Colon (tissue), 2 donors: Measurements from ENCODE around the gene C4BPB.
"Not testable (repeated sequence)": the region's sequence is repeated elsewhere in the genome, so short reads cannot be mapped to it uniquely, and the experiment has no call there.

Experiments used
- FAIRE-seq: peaks from 2 replicates; lab custom pipeline; 2012; peaks lifted over from hg19 to GRCh38; lab: Jason Lieb, UNC
- donor health status: control.
- donor health status: control.

Gene C4BPB, protein sequence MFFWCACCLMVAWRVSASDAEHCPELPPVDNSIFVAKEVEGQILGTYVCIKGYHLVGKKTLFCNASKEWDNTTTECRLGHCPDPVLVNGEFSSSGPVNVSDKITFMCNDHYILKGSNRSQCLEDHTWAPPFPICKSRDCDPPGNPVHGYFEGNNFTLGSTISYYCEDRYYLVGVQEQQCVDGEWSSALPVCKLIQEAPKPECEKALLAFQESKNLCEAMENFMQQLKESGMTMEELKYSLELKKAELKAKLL

DNA sequence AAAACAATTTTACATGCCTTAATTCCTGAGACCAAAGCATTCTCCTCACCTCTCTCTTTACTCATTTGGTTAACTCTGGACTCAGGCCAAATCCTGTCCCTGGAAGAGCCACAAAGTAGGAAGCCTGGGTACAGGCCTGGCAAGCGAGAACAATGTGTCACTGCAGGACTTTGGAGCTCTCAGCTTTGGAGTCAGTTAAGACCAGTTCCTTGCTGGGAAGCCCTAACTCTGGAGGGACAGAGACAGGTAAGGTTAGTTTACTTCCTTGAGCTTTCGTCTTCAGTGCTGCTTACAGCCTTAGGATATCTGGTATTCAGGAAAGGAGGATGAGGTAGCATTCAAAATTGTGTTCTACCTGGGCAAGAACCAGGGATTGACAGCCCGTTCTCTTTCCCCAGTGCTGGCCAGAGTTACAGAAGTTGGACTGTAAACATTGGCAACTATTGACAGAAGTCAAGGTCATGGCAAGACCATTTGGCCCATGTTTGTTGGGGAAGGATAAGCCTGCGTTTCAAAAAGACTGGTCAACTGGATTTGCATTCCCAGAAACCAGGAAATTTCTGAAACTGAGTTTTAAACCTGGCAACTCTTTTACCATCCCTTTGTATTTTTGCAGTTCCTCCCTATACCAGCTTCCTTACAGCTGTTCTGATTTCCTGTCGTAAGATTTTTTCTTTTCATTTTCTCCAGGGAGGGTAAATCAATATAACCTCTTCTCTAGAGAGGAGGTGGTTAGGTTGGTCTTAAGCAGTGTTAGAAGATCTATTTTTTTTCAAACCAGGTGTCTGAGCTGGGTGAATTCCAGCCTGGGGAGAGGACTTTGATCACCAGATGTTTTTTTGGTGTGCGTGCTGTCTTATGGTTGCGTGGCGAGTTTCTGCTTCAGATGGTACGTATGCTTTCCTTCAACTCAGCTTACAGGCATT lies at the start of gene C4BPB:
Gene C4BPB (plus strand): TSS at position 160 of the 926 bp plus-strand sequence. CDS start 672 bp downstream, at position 832.
- FAIRE-seq = no peak

DNA sequence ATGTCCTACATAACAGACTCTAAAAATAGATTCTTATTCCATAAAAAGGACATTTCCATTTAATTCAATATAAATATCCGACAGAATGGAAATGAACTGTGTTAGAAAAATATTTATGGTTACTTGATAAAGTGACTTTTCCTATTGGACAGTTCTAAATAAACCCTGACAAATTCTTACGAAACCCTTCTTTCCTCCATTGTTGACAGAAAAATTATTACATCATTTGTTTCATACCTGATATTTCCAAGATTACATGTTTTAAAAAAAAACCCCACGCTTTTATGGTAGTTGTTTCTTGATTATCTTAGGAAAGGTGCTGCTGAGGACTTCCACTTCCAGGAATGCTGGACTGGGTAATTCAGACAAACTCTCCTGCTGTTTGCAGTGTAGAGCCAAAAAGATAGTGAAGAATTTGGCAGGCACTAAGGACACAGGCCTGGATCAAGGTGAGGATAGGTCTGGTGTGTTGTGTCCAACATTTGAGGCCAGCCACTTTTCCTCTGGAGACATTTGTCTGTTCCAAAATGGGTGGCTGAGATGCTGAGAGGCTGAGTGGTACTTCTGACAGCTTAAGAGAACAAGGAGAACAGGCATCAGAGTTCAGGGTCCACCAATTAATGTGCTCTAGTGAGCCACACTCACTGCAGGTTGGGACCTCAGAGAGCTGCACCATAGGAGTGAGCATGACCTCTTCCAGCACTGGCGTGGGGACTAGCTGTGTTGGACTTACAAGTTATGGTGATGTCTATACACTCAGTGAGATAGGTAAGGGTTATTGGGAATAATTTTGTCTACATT lies 49.1 kb upstream of the C4BPB start:
- no peak for FAIRE-seq

DNA sequence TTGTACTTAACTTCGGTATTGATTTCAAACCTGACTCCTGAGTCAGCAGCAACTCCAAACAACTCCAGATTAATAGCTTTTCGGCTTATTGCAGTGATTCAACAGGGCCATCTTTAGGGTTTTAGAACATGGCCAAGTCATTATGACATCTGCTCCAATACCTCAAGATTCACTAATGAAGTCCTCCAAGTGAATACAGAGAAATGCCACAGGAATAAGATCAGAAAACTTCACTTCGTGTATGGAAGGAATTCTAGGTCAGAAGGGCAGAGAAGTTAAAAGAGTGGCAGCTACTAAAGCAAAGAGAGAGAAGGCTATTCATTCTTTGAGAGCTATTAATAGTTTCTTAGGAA lies 48.5 kb upstream of the C4BPB start:
- FAIRE-seq = no peak

DNA sequence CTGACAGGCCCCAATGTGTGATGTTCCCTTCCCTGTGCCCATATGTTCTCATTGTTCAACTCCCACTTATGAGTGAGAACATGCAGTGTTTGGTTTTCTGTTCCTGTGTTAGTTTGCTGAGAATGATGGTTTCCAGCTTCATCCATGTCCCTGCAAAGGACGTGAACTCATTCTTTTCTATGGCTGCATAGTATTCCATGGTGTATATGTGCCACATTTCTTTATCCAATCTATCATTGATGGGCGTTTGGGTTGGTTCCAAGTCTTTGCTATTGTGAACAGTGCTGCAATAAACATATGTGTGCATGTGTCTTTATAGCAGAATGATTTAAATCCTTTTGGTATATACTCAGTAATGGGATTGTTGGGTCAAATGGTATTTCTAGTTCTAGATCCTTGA lies 47.3 kb upstream of the C4BPB start:
- FAIRE-seq = not testable (repeated sequence)

DNA sequence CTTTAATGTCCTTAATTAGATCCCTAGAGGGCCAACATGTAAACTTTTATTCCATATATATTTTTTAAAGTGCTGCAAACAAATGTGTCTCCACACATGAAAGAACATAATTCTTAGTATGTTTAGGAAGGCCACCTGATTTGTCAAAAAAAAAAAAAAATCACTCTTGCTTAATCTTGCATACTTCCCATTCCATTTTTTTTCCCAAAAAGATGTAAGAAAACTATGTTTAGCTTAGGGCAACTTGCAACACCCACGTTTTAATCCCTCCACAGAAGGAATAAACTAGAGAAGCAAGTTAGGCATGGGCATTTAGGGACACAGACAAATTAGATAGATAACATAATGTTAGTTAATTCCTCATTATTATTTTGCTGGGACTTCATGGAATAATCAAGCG lies 43.2 kb upstream of the C4BPB start:
- FAIRE-seq = no peak

DNA sequence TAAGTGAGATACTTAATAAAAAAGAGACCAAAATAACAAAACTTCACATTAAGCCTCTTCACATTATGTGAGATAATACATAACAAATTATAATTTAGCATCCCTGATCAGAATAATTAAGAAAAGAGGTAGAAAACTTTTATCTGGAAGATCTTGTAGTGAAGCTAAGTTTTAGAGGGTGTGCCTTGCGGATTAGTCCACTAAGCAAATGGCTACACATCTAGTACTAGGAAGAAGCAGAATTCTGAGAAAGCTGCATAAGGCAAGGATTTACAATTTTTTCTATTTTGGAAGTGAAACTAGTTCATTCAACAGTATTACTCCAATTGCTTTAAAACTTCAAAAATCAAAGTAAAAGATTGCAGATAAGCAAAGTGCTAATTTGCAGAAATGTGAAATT lies 41.2 kb upstream of the C4BPB start:
- no peak for FAIRE-seq

DNA sequence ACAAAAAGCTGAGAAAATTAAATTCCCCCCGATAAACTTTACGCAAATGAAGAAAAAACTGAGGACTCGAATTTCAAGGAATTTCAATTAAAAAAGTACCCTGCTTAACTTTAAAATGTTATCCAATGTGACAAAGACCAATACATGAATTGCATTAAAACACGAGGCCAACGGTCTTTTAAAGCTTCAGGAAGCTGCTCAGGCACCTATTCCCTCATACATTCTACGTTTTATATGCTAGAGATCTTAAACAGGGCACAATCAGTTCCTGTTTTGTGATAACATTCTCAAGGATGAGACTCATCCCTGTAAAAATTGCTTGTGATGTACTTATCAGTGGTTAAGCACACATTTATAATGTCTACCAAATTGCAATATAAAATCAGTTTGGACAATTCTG lies 40.6 kb upstream of the C4BPB start:
- no peak for FAIRE-seq

DNA sequence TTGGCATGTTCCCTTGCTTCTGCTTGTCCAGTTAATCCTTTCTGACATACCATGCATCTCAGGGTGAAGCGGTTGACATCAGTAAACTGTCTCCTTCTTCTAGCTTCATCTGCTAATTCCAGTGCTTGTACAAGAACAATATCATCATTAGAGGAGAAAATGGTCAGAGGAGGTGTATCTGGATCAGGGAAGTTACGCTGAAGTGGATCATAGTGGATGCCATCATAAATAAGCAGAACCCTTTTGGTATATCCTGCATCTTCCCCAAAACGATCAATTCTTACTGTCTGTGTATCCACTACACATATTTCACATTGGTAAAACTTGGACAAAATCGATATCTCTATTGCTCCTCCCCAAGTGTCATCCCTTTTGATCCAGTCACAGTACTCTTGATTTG lies 39.6 kb upstream of the C4BPB start:
- FAIRE-seq = no peak

DNA sequence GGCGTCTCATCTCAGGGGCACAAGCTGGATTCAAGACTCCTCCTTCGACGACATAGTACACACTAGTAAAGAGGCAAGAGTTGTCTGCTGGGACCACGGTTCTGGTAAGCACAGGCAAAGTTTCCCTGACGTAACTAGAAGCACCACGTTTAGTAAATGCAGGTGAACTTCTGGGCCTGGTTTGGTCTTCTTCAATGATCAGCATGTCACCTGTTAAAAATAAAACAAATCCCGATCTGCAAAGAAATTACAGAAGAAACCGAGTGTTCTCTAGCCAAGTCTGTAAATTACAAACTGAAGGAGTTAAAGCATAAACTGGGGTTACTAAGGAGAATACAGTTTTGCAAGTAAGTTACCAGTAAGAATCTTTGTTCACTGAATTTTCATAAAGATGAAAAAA lies 39.1 kb upstream of the C4BPB start:
- FAIRE-seq = no peak

DNA sequence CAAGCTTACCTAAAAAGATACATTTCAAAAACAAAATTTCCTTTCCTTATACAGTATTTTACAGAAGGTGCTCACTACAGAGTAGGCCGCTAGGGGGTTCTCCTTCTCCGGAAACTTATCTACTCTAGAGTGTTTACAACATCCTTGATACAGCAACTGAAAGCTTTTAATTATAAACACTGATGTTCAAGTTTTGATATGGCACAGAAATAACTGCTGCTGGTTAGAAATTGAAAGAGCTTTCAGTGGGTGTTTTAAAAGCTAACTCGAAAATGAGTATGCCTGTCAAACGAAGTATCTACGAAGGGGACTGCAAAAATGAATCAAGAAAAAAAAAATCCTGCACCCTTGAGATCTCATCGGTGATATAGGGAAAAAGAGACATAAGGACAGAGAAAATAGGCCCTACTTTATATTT lies 38.7 kb upstream of the C4BPB start:
- FAIRE-seq = no peak

DNA sequence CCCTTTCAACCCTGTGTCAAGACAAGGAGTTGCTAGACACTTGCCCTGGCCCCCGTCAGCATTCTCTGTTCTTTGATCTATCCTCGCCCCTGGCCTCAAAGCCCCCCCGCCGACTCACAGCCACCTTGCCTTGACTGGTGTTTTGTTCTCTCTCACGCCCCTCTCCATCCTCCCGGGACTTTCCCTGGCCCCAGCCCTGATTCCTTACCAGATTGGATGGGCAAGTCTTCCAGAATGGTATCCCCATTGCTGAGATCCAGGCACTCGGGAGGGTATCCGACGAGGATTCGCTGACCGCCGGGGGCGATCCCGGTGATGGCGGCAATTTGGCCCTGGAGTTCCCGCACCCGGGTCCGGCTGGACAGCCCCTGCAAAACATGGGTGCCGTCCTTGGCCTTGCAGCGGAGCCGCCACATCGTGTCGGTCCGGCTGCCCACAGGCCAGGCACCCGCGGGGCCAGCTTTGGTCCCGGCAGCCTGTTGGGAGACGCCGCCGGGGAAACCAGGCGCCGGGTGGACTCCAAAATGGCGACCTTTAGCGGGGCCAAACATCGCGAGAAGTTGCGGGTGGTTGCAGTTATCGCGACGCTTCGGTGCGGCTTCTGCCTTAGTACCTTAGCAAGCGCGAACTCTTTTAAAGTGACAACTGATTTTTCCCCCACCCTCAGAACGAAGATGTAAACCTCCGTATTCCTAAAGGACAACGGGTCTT lies 38.0 kb upstream of the C4BPB start:
- no peak for FAIRE-seq

DNA sequence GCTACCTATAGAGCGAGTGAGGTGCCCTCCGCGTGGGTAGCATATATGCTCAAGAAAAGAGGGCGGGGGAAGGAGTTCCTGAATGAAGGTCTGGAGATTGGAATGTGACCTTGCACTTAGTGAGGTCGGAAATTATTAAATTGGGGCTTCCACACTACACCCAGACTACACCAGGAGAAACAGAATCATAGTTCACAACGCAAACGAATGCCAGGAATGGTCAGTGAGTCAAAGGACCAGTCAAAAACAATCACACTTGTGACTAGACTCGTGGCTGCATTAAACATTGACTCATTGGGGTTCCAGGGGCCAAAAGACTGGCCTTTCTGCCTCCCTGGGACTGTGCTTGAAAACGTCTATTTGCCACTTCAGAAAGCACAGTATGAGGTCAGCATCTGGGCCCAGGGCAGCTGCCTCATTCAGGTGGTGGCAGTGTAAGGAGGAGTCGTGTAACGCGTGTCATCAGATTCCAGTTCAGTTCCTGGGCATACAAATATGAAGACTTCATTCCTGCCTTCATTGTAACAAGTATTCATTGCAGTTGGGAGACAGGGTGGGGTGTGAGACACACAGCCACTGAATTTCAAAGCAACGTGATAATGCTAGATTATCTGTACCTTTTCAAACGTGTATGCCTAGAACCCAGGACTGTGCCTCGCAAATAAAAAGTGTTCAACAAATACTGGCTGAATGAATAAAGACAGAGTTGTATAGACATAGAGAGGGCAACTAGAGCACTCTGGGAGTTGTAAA lies 37.3 kb upstream of the C4BPB start, which contains the start of gene YOD1:
Gene YOD1 (minus strand): TSS at position 18 of the 753 bp plus-strand sequence. CDS start 178 bp downstream, outside the sequence.
- no peak for FAIRE-seq

DNA sequence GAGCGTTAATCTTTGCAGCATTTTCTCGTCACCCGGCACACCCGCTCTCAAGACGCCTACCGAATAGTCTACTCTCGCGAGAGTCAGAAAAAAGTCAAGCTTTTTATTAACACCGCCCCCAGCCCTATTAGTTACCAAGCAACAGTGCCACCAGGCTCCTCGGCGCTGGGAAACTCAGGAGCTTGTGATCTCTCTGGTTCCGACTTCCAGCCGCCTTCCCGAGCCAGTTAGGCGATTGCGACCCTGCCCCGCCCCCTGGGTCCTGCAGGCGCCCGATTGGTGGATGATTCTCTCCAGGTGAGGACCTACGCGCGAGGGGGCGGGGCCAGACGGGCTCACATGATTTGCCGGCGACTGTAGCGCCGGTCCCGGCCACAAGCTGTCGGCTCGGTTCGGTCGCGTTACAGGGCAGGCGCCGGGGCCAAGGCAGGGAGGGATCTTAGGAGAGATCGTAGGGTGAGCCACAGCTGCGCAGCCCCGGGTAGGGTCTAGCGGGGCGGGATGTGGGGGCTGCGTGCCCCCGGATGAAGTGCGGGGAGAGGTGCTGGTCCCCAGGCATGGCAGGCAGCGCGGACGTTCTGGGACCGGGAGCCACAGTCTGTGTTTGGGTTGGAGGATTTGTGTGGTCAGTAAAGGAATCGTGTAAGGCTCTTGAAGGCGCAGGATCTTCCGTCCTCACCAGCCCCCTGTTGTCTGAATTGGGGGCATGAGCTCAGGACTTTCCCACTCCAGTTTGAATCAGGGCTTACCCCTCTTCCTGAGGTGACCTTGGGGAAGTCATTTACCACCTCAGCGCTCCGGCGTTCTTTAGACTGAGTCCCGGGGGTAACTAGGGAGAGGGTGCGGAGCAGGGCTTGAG lies 35.5 kb upstream of the C4BPB start, which contains the start of gene PFKFB2:
Gene PFKFB2 (plus strand): TSS at position 365 of the 859 bp plus-strand sequence. CDS start 1,443 bp downstream, outside the sequence.
- peak; percentile 14 for FAIRE-seq

DNA sequence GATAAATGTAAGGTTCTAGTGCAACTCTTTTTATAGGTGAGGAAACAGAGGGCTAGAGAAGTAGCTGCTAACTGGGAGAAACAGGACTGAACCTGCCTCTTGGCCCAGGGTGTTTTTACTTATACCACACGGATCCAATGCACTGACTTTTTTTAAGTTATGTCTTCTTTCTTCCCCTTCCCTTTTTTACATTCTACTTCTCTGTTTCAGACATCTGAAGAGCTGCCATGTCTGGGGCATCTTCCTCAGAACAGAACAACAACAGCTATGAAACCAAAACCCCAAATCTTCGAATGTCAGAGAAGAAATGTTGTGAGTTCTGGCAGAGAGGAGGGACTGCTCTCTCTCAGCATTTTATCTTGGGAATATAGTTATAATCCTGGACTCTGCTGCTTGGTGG lies 34.2 kb upstream of the C4BPB start:
- FAIRE-seq = no peak

DNA sequence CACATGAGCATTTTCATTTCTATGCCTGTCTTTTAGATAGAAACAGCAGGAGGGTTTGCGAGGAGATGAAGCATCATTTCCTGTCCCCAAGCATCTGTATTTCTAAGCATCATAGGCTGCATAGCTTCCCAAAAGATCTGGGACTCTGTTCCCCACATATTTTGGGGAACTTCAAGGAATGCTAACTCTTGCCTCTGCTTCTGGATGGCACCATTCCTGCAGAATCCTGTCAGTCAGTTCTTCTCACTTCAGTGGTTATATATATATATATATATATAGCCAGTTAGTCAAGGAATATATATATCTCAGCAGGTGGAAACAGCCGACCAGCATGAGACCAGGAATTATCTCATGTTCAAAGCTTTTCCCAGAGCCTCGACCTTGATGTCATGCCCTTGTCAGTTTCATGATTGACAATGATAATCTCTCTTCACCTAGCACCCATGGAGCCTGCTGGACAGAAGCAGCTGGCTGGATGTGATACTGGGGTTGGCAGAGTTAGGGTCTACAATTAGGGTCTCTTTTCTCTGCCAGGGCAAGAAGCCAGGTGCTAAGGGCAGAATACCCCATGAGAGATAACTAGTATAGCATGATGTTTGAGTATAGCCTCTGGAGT lies 33.2 kb upstream of the C4BPB start:
- no peak for FAIRE-seq

DNA sequence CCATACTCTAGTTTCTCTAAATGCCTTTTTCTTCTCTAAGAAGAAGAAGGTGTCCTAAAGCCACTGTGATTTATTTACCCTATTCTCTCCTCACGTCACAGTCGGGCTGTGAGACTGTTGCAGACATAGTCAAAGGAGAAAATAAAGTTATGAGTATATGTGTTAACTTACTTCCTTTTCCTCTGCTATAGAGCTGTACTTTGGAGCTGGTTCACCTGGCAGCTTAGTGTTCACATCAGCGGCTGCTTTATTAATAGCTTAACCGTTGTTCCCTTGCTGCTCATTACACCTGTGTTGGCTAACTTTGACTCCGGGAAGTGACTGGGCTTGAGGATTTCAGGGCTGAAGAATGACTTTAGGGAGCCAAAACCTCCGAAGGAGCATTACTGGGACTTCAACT lies 32.0 kb upstream of the C4BPB start:
- FAIRE-seq = no peak

DNA sequence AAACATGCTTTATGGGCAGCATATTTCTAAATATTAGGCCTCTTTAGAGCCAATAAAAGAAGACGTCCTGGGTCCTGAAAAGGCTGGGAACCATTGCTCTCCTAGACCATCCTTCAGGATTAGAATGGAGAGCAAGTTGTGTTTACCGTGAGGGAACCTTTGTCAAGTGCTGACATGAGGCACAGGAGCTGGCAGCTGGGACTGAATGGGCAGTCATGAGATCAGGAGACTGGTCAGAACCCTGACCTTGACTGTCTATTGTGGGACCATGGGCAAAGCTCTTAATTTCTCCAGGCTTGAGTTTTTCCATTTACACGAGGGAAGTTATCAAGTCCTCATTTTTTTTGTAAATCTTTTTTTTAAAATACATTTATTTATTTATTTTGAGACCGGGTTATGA lies 30.4 kb upstream of the C4BPB start:
- no peak for FAIRE-seq

DNA sequence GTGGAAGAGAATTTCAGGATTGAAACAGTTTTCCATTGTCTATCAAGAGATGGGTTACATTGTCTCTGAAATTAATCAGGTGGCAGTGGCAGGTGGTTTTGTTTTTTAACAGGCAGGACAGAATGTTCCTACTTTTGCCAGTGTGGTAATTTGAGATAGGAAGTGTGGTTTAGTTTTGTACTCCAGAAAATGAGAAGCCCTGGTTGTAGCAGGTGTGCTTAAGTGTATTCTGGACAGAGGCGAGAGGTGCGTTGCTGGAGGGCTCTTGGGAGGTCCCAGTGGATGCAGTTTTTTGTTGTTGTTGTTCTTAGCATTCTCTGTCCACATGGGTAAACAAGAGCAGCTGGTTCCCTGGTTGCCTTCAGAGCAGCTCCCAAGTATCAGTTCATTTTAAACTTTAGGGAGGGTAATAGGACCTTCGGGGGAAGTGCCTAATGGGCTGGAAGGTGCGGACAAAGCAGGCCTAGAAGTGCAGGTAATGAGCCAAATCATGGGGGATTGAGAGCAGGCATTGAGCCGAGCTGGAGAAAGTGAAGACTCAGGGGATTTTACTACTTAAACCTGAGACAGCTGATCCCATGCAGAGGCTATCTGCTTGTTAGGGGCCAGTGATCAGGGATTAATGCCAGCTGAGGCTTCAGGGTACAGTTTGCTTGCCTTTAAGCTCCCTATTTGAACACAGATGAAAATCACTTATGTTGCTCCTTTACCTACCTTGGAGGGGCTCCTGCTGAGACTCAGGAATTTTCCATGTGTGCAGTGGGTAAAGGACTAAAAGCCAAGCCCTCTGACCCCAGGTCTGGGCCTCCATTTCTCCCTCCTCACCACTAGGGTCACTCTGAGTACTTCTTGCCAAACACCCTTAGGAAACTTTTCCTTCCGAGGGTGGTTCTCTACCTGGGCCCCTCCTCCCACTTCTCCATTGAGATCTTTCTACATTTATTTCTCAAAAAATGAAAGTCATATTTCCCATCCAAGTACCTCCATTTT lies 29.5 kb upstream of the C4BPB start:
- no peak for FAIRE-seq
